Activated naive CD4-positive, alpha-beta T cell treated with anti-CD3 and anti-CD28 coated beads, Interleukin-2, amount 10 ng/mL, durations not matched to agents 7 days and 5 days (primary cell): ENCODE results near the gene EXO5.
"Not testable (repeated sequence)": the region's sequence is repeated elsewhere in the genome, so short reads cannot be mapped to it uniquely, and the experiment has no call there.

Source experiments
- CTCF ChIA-PET: fragments of 350-600 bp; sonication (Branson Sonifier 250); formaldehyde crosslinking; loops from one replicate; lab custom pipeline; 2021; ENCODE audit warnings: antibody characterized with exemption; lab: Charles Lee
- DNase-seq: peaks from one replicate; pipeline ENCODE4 v3.0.0-alpha.2; 2020
- H3K27ac Mint-ChIP-seq: one replicate; pipeline ENCODE4 v1.8.0; 2021; ENCODE audit warnings: mild to moderate bottlenecking, moderate library complexity, mixed read lengths
- H3K27me3 Mint-ChIP-seq: one replicate; pipeline ENCODE4 v1.8.0; 2021; ENCODE audit warnings: mild to moderate bottlenecking, mixed read lengths
- H3K36me3 Mint-ChIP-seq: one replicate; pipeline ENCODE4 v1.8.0; 2021; ENCODE audit warnings: mixed read lengths
- H3K4me1 Mint-ChIP-seq: one replicate; pipeline ENCODE4 v1.8.0; 2021; ENCODE audit warnings: mixed read lengths
- H3K4me3 Mint-ChIP-seq: one replicate; pipeline ENCODE4 v1.8.0; 2021; ENCODE audit warnings: mild to moderate bottlenecking, moderate library complexity, mixed read lengths
- H3K9me3 Mint-ChIP-seq: one replicate; pipeline ENCODE4 v1.8.0; 2021; ENCODE audit warnings: mixed read lengths

The EXO5 gene

GRCh38 chr1:40531381-40532061 is 23.0 kb downstream of the EXO5 start, which contains the start of gene ZNF684:
ZNF684 (plus strand) TSS chr1:40531637; CDS start chr1:40533167, 1,530 bp downstream.
- H3K27me3 Mint-ChIP-seq, result peaks cover 9% of the 10 kb centered on the region
- peak; percentile 89 for DNase-seq
- CTCF ChIA-PET, result interaction anchor here (0.6 to 2.0 kb wide), 15 partner anchors 10 to 1765 kb away, joined by 3 to 9 read pairs (median 4); partner anchors contain the start of gene EXO5

DNA sequence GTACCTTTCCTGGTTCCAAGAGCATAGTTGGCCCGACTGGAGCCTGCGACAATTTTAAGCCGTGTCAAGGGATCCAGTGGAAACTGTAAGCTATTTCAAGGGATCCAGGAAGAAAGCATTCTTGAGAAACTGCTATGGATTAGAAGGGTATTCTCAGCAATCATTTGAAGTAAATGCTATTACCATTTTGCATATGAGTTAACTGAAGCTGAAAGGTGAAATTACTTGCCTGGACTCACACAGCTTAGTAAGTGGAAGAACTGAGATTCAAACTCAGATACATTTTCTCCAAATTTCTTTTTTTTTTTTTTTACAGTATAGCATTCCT is 23.5 kb downstream of the EXO5 start:
- Mint-ChIP-seq H3K9me3 (peaks cover 18% of the 10 kb centered on the region), H3K27me3 (peaks cover 9% of the 10 kb centered on the region), H3K4me1 (peaks cover 25% of the 10 kb centered on the region), H3K36me3 (peaks cover 28% of the 10 kb centered on the region), H3K27ac (peak overlapping the region; percentile 89), H3K4me3 (peak overlapping the region; percentile 95)
- no peak for DNase-seq
- CTCF ChIA-PET, result interaction anchor here (0.6 to 2.0 kb wide), 26 partner anchors 9 to 1764 kb away, joined by 3 to 9 read pairs (median 4); partner anchors contain the start of genes CITED4, EXO5, RIMS3 and ZFP69B

More at GRCh38 chr1:40531381-40532061, 23.0 kb downstream of the EXO5 start, which contains the start of gene ZNF684:
- H3K4me3 Mint-ChIP-seq, result peak within 1 kb of the TSS; percentile 95
- peaks cover 25% of the 10 kb centered on the region for H3K36me3 Mint-ChIP-seq
- peaks cover 25% of the 10 kb centered on the region for H3K4me1 Mint-ChIP-seq
- H3K27ac Mint-ChIP-seq, result peak within 1 kb of the TSS; percentile 89
- H3K9me3 Mint-ChIP-seq, result peaks cover 18% of the 10 kb centered on the region

DNA sequence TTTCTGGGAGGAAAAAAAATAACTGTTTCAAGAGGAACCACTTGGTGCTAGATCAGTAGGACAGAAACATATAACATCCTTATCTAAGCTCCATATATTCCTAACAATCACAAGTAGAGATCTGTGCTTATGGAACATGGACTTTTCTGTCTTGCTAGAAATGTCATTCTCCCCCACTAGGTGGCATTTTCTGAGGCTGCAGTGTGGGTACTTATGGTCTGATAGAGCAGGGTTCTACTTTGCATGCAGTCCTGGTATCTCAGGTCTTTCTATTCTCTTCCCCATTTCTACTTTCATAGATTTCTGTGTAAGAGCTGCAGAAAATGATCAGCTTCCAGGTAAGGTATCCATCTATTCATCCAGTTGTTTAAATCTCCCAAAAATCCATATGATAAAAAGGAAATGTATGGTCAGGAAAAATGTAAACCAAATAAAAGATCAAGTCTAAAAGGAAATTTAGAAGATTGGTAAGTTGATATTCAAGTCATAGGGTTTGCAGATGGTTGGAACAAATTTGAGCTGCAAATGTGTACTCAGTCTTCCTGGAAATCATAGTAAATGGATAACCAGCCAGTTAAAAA is 24.4 kb downstream of the EXO5 start:
- Mint-ChIP-seq H3K4me3 (peak overlapping the region; percentile 95), H3K4me1 (peaks cover 25% of the 10 kb centered on the region), H3K27ac (no peak overlapping the region), H3K27me3 (peaks cover 9% of the 10 kb centered on the region), H3K9me3 (peaks cover 13% of the 10 kb centered on the region), H3K36me3 (peaks cover 32% of the 10 kb centered on the region)
- DNase-seq, result peak; percentile 36
- CTCF ChIA-PET, result interaction anchor here (0.5 to 2.0 kb wide), 26 partner anchors 8 to 417 kb away, joined by 3 to 9 read pairs (median 4); partner anchors contain the start of genes CITED4, EXO5, RIMS3 and ZFP69B

DNA sequence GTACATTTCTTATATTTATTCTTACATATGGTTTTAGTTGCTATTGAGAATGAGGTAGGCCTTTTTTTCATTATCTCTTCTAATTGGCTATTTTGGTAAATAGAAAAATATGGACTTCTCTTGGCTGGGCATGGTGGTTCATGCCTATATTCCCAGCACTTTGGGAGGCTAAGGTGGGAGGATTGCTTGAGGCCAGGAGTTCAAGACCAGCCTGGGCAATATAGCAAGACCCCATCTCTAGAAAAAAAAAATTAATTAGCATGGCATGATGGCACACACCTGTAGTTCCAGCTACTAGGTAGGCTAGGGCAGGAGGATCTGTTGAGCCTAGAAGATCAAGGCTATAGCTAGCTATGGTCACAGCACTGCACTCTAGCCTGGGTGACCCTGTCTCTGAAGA is 26.0 kb downstream of the EXO5 start:
- CTCF ChIA-PET, result no interaction called here
- peaks cover 25% of the 10 kb centered on the region for H3K4me1 Mint-ChIP-seq
- H3K27me3 Mint-ChIP-seq, result peaks cover 4% of the 10 kb centered on the region

DNA sequence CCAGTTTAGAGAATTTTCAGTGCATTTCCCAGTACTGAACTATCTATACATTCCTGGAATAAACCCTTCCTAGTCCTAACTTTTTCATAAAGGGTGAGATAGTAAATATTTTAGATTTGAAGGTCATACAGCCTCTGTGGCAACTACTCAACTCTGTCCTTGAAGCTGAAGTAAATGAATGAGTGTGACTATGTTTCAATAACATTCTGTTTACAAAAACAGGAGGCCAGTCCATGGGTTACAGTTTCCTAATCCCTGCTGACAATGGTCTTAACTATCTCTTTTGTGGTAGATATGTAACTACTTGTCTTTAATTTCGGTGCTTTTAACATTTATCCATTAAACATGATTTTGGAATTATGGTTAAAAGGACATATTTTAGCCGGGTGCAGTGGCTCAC is 27.2 kb downstream of the EXO5 start:
- no peak for DNase-seq
- H3K36me3 Mint-ChIP-seq, result peaks cover 37% of the 10 kb centered on the region

More for the DNA sequence above, 26.0 kb downstream of the EXO5 start:
- H3K27ac Mint-ChIP-seq, result no peak overlapping the region
- peaks cover 9% of the 10 kb centered on the region for H3K9me3 Mint-ChIP-seq
- H3K36me3 Mint-ChIP-seq, result peaks cover 37% of the 10 kb centered on the region
- no peak overlapping the region for H3K4me3 Mint-ChIP-seq
- no peak for DNase-seq

GRCh38 chr1:40539338-40539737 is 30.8 kb downstream of the EXO5 start:
- DNase-seq, result no peak
- H3K4me3 Mint-ChIP-seq, result no peak overlapping the region
- peaks cover 4% of the 10 kb centered on the region for H3K9me3 Mint-ChIP-seq
- H3K36me3 Mint-ChIP-seq, result peaks cover 49% of the 10 kb centered on the region
- CTCF ChIA-PET, result no interaction called here
- H3K4me1 Mint-ChIP-seq, result no peaks in the 10 kb centered on the region
- no peak overlapping the region for H3K27ac Mint-ChIP-seq
- no peaks in the 10 kb centered on the region for H3K27me3 Mint-ChIP-seq

More for the DNA sequence above, 27.2 kb downstream of the EXO5 start:
- Mint-ChIP-seq H3K27me3 (peaks cover 4% of the 10 kb centered on the region), H3K4me3 (no peak overlapping the region), H3K27ac (no peak overlapping the region), H3K9me3 (peaks cover 6% of the 10 kb centered on the region), H3K4me1 (peaks cover 25% of the 10 kb centered on the region)
- CTCF ChIA-PET, result no interaction called here

DNA sequence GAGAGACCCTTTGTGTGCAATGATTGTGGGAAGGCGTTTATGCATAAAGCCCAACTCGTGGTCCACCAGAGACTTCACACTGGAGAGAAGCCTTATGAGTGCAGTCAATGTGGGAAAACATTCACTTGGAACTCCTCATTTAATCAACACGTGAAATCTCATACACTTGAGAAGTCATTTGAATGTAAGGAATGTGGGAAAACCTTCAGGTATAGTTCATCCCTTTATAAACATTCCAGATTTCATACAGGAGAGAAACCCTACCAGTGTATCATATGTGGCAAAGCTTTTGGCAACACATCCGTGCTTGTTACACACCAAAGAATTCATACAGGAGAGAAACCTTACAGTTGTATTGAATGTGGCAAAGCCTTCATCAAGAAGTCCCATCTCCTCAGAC is 38.4 kb downstream of the EXO5 start:
- Mint-ChIP-seq H3K9me3 (peaks cover 28% of the 10 kb centered on the region), H3K36me3 (peaks cover 48% of the 10 kb centered on the region), H3K27ac (no peak overlapping the region)

DNA sequence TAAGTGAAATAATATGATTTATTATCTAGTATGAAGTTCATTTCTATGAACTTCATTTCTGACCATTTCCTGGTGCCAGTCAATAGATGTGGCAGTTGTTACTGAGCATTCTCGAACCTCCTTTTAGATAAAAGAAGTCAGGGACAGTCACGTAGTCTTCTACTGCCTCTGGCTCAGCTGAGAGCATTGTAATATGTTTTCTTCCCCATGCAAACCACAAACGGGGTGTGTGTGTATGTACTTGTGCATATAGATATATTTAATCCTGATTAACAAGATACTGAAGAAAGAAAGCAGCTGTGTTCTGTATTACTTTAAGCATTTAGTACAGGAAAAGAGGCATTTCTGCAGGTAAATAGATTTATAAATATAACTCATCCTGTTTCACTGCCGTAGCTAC is 44.5 kb downstream of the EXO5 start:
- no peak for DNase-seq
- peaks cover 4% of the 10 kb centered on the region for H3K27me3 Mint-ChIP-seq
- H3K4me3 Mint-ChIP-seq, result no peak overlapping the region
- H3K27ac Mint-ChIP-seq, result no peak overlapping the region
- CTCF ChIA-PET, result no interaction called here
- H3K36me3 Mint-ChIP-seq, result peaks cover 3% of the 10 kb centered on the region
- H3K9me3 Mint-ChIP-seq, result peaks cover 6% of the 10 kb centered on the region
- H3K4me1 Mint-ChIP-seq, result no peaks in the 10 kb centered on the region

More for the DNA sequence above, 38.4 kb downstream of the EXO5 start:
- peaks cover 4% of the 10 kb centered on the region for H3K27me3 Mint-ChIP-seq
- H3K4me3 Mint-ChIP-seq, result no peak overlapping the region
- CTCF ChIA-PET, result interaction anchor here (1.5 kb wide), 1 partner anchor 14 kb away, joined by 4 read pairs; no protein-coding TSS in a partner anchor
- DNase-seq, result no peak
- no peaks in the 10 kb centered on the region for H3K4me1 Mint-ChIP-seq

DNA sequence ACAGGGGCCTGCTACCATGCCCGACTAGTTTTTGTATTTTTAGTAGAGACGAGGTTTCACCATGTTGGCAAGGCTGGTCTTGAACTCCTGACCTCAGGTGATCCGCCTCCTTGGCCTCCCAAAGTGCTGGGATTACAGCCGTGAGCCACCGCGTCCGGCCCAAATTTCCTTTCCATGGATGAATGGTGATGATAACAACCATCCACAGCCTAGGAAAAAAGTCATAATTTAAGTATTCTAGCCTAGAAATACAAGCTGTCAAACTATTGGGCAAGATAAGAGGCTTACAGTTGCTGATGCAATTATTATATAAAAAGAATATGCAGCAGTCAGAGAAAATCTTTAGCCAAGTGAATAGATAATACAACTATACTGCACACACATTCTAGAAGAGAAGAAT is 46.2 kb downstream of the EXO5 start:
- H3K4me1 Mint-ChIP-seq, CTCF ChIA-PET, H3K27me3 Mint-ChIP-seq, H3K9me3 Mint-ChIP-seq, H3K27ac Mint-ChIP-seq, H3K4me3 Mint-ChIP-seq, DNase-seq, H3K36me3 Mint-ChIP-seq: not testable (repeated sequence)

DNA sequence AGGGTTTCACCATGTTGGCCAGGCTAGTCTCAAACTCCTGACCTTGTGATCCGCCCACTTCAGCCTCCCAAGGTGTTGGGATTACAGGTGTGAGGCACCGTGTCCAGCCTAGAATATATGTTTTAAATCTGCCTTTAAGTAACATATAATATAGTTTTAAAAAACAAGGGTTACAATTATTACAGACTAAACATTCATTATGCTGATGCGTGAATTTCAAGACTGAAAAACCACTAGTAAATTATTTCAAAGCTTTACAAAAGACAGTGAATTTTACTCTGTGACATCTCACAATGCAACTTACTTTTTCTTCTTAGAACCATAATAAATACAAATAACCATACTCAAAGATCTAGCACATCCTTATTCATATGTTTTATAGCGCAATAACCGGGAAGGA is 47.6 kb downstream of the EXO5 start:
- Mint-ChIP-seq H3K4me3 (no peak overlapping the region), H3K36me3 (peaks cover 4% of the 10 kb centered on the region), H3K27me3 (peaks cover 4% of the 10 kb centered on the region), H3K4me1 (no peaks in the 10 kb centered on the region), H3K27ac (no peak overlapping the region), H3K9me3 (peaks cover 2% of the 10 kb centered on the region)
- CTCF ChIA-PET, result no interaction called here
- DNase-seq, result no peak

- CTCF ChIA-PET, result not testable (repeated sequence)
Measured at GRCh38 chr1:40558241-40558640, 49.7 kb downstream of the EXO5 start.

GRCh38 chr1:40562185-40562584 is 53.6 kb downstream of the EXO5 start:
- Mint-ChIP-seq H3K27me3 (peaks cover 6% of the 10 kb centered on the region), H3K36me3 (peaks cover 4% of the 10 kb centered on the region), H3K4me1 (peaks cover 4% of the 10 kb centered on the region), H3K4me3 (no peak overlapping the region), H3K27ac (no peak overlapping the region), H3K9me3 (peaks cover 10% of the 10 kb centered on the region)
- DNase-seq, result no peak
- CTCF ChIA-PET, result no interaction called here

More at GRCh38 chr1:40558241-40558640, 49.7 kb downstream of the EXO5 start:
- H3K9me3 Mint-ChIP-seq, H3K4me3 Mint-ChIP-seq, H3K27ac Mint-ChIP-seq, H3K27me3 Mint-ChIP-seq, DNase-seq, H3K4me1 Mint-ChIP-seq, H3K36me3 Mint-ChIP-seq: not testable (repeated sequence)

- Mint-ChIP-seq H3K27ac (no peak overlapping the region), H3K4me3 (no peak overlapping the region), H3K9me3 (peaks cover 10% of the 10 kb centered on the region), H3K4me1 (peaks cover 4% of the 10 kb centered on the region), H3K27me3 (peaks cover 6% of the 10 kb centered on the region), H3K36me3 (peaks cover 4% of the 10 kb centered on the region)
- DNase-seq, result no peak
- CTCF ChIA-PET, result interaction anchor here (0.6 kb wide), 1 partner anchor 200 kb away, joined by 3 read pairs; no protein-coding TSS in a partner anchor
Measured at GRCh38 chr1:40563266-40563665, 54.7 kb downstream of the EXO5 start.

DNA sequence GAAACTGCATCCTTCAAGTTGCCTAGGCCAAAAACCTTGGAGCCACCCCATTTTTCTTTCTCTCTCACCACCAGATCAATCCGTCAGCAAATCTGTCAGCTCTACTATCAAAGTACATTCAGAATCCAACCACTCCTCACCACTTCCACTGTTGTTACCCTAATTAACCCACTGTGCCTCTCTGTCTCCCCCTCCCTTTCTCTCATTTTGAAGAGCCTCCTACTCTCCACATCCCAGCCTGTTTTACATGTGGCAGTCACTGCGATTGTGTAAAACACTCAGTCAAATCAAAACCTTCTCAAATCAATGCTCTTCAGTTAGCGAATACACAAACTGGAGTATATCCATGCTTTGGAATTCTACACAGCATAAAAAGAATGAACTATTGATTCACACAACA is 55.9 kb downstream of the EXO5 start:
- Mint-ChIP-seq H3K9me3 (peaks cover 10% of the 10 kb centered on the region), H3K27ac (no peak overlapping the region)

More for the DNA sequence above, 55.9 kb downstream of the EXO5 start:
- Mint-ChIP-seq H3K4me1 (peaks cover 4% of the 10 kb centered on the region), H3K4me3 (no peak overlapping the region), H3K36me3 (peaks cover 4% of the 10 kb centered on the region), H3K27me3 (peaks cover 10% of the 10 kb centered on the region)
- CTCF ChIA-PET, result no interaction called here
- no peak for DNase-seq
